NCI-H1092 treated with DMSO at 0.1 percent for 48 hours (cell line): Measurements from ENCODE around the gene MKLN1.
"Not testable (repeated sequence)": the region's sequence is repeated elsewhere in the genome, so short reads cannot be mapped to it uniquely, and the experiment has no call there.

Source experiments
- DNase-seq: peaks from one replicate; lab custom pipeline; 2025; lab: John Stamatoyannopoulos, UW

Gene MKLN1

GRCh38 chr7:131501930-131502685 lies 174.4 kb downstream of the MKLN1 start:
- no peak for DNase-seq

- DNase-seq = no peak
These were observed 175.3 kb downstream of the MKLN1 start for GRCh38 chr7:131502810-131503508.

GRCh38 chr7:131503639-131504038 lies 176.0 kb downstream of the MKLN1 start:
- DNase-seq = no peak

GRCh38 chr7:131504157-131504899 lies 176.7 kb downstream of the MKLN1 start:
- DNase-seq = no peak

GRCh38 chr7:131505037-131505620 lies 177.5 kb downstream of the MKLN1 start:
- DNase-seq = not testable (repeated sequence)

- DNase-seq = no peak
These were observed 178.2 kb downstream of the MKLN1 start for GRCh38 chr7:131505636-131506557.

- DNase-seq = no peak
These were observed 178.9 kb downstream of the MKLN1 start for GRCh38 chr7:131506597-131506996.

GRCh38 chr7:131507592-131508331 lies 180.1 kb downstream of the MKLN1 start:
- DNase-seq = peak; percentile 79

- no peak for DNase-seq
These were observed 181.2 kb downstream of the MKLN1 start for GRCh38 chr7:131508754-131509486.

- no peak for DNase-seq
These were observed 182.1 kb downstream of the MKLN1 start for GRCh38 chr7:131509781-131510180.

GRCh38 chr7:131511071-131511470 lies 183.4 kb downstream of the MKLN1 start:
- no peak for DNase-seq

GRCh38 chr7:131511774-131512535 lies 184.3 kb downstream of the MKLN1 start:
- DNase-seq = no peak

GRCh38 chr7:131513245-131514061 lies 185.8 kb downstream of the MKLN1 start:
- peak; percentile 82 for DNase-seq

GRCh38 chr7:131515471-131515870 lies 187.8 kb downstream of the MKLN1 start:
- DNase-seq = not testable (repeated sequence)

GRCh38 chr7:131517218-131517923 lies 189.7 kb downstream of the MKLN1 start:
- no peak for DNase-seq

GRCh38 chr7:131518626-131519025 lies 190.9 kb downstream of the MKLN1 start:
- no peak for DNase-seq

GRCh38 chr7:131521651-131522163 lies 194.0 kb downstream of the MKLN1 start:
- DNase-seq = no peak
